Measurements from ENCODE around the gene HOXA6.

DNA sequence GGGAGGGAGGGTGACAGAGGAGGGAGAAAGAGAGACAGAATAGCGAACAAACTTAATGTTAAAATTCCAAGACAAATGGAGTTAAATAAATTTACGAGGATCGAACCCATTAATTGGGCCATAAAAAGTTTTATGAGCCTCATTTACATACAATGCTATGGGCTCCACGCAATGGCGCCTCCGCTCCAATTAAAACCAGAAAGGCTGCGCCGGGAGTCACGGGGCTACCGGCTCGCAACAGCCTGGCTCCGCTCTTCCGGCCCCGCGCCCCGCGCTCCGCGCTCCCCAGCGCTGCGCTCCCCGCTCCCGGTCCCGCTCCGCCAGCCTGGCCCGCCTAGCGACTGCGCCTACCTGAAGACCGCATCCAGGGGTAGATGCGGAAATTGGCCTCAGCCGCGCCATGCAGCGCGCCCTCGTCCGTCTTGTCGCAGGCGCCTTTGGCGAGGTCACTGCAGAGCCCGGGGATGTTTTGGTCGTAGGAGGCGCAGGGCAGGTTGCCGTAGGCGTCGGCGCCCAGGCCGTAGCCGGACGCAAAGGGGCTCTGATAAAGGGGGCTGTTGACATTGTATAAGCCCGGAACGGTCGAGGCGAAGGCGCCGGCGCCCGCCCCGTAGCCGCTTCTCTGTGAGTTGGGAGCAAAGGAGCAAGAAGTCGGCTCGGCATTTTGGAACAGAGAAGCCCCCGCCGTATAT is 8.4 kb upstream of the HOXA6 start:
- TF ChIP-seq, protein P1, sequence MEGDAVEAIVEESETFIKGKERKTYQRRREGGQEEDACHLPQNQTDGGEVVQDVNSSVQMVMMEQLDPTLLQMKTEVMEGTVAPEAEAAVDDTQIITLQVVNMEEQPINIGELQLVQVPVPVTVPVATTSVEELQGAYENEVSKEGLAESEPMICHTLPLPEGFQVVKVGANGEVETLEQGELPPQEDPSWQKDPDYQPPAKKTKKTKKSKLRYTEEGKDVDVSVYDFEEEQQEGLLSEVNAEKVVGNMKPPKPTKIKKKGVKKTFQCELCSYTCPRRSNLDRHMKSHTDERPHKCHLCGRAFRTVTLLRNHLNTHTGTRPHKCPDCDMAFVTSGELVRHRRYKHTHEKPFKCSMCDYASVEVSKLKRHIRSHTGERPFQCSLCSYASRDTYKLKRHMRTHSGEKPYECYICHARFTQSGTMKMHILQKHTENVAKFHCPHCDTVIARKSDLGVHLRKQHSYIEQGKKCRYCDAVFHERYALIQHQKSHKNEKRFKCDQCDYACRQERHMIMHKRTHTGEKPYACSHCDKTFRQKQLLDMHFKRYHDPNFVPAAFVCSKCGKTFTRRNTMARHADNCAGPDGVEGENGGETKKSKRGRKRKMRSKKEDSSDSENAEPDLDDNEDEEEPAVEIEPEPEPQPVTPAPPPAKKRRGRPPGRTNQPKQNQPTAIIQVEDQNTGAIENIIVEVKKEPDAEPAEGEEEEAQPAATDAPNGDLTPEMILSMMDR (conservative IDR thresholded peaks at IDR 0.05) = no peak
- TF ChIP-seq EZH2 (IDR thresholded peaks at IDR 0.05; ENCODE audit: low read depth) = no peak
